ENCODE results near the gene PAIP2. TPM values are rescaled to one million over a fixed set of nuclear protein-coding genes. Genes with fewer than 3 reads are reported as not detected.

PAIP2 gene
- polyA plus RNA-seq, 1 donor from 2014 or later = 240 TPM

DNA sequence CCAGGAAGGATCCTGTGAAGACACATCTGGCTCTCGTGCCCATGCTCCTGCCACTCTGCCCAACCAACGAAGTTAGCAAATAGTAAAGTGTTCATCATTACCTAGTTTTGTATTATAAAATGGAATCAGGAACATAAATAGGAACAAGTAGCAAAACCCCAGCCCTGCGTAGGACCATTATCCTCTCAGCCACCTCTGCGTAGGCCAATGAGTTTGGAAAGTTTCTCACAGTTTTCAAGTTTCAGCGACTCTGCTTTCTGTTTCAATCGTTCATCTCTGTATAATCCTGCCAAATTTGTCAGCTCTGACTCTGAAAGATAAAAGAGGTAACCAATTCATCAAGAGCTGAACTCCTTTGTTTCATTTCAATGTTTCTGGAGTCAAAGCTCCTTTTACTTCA is 72.3 kb downstream of the PAIP2 start:
- Mint-ChIP-seq H3K9me3 (no peaks in the 10 kb centered on the region), H3K36me3 (no peaks in the 10 kb centered on the region), H3K4me1 (peaks cover 0 to 3% (median 0%) of the 10 kb centered on the region in 3 donors), H3K27ac (no peak overlapping the region), H3K27me3 (no peaks in the 10 kb centered on the region), H3K4me3 (no peak overlapping the region)

DNA sequence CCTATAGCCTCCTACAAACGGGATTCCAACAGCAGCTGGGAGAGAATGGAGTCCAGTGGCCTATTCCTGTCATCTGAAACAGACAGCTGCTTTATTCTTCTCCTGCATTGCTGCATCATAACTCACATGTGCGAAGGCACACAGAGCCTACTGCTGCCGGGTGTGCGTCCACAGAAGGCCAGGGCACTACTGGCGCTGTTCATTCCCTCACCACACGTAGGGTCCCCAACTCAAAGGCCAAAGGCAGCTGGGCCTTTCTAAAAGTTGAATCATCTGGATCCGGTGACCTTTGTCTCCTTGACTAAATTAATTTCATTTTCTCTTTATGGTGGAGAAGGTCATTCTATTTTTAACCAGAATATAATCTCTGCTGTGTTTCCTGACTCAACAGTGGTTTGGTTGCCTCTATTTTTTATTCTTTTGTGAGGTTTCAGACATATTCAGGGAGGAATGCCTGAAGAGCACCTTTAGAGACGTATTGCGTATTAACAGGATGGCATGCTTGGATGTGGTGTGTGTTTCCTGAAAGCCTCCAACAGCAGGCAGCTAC is 73.0 kb downstream of the PAIP2 start:
- Mint-ChIP-seq H3K9me3 (no peaks in the 10 kb centered on the region), H3K4me1 (peaks cover 0 to 1% (median 0%) of the 10 kb centered on the region in 3 donors), H3K36me3 (peaks cover 3% of the 10 kb centered on the region), H3K4me3 (no peak overlapping the region), H3K27me3 (no peaks in the 10 kb centered on the region), H3K27ac (no peak overlapping the region)

- Mint-ChIP-seq H3K4me1 (no peaks in the 10 kb centered on the region), H3K36me3 (peaks cover 6% of the 10 kb centered on the region), H3K4me3 (no peak overlapping the region), H3K27me3 (no peaks in the 10 kb centered on the region), H3K27ac (no peak overlapping the region), H3K9me3 (no peaks in the 10 kb centered on the region)
Observed at GRCh38 chr5:139415221-139415861, 73.7 kb downstream of the PAIP2 start.

GRCh38 chr5:139415869-139416268 is 74.2 kb downstream of the PAIP2 start:
- H3K4me1 Mint-ChIP-seq = no peaks in the 10 kb centered on the region
- no peaks in the 10 kb centered on the region for H3K27me3 Mint-ChIP-seq
- no peaks in the 10 kb centered on the region for H3K9me3 Mint-ChIP-seq
- H3K36me3 Mint-ChIP-seq = peaks cover 6% of the 10 kb centered on the region
- no peak overlapping the region for H3K27ac Mint-ChIP-seq
- no peak overlapping the region for H3K4me3 Mint-ChIP-seq

DNA sequence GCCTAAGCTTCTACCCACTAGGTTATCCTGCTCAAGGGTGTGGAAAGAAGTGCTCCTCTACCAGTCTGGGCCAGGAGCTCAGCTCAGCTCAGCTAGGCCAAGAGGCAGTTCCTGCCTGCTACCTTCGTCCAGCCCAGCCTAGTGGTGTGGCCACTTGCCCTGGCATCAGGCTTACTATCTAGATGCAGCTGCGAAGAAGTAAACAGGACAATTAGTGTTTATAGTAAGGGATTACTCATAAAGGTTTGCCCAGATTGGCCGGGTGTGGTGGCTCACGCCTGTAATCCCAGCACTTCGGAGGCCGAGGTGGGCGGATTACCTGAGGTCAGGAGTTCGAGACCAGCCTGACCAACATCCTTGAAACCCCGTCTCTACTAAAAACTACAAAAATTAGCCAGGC is 75.0 kb downstream of the PAIP2 start:
- Mint-ChIP-seq H3K4me1 (no peaks in the 10 kb centered on the region), H3K27me3 (no peaks in the 10 kb centered on the region), H3K27ac (no peak overlapping the region), H3K4me3 (no peak overlapping the region), H3K9me3 (no peaks in the 10 kb centered on the region), H3K36me3 (peaks cover 6% of the 10 kb centered on the region)

DNA sequence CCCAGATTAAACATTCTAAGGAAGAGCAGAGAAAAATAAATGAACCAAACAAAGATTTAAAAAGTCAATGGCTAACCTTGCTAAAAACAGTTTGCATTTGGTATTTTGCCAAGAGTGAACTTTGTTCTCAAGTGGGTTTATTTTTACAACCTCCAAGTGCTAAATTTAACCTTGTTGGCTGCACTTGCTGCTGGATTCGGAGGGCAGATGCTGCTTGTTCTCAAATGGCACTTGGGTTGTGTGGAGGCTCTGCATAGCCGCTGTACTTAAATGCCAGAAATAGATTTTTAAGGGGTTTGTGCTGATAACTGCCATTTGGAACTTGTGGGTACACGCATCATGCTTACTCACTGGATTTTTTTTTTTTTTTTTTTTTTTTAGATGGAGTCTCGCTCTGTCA is 75.6 kb downstream of the PAIP2 start:
- H3K27ac Mint-ChIP-seq = no peak overlapping the region

GRCh38 chr5:139418793-139419192 is 77.1 kb downstream of the PAIP2 start:
- no peaks in the 10 kb centered on the region for H3K9me3 Mint-ChIP-seq
- no peak overlapping the region for H3K4me3 Mint-ChIP-seq
- H3K4me1 Mint-ChIP-seq = peaks cover 3 to 4% (median 3%) of the 10 kb centered on the region in 3 donors
- no peak overlapping the region for H3K27ac Mint-ChIP-seq
- no peaks in the 10 kb centered on the region for H3K27me3 Mint-ChIP-seq
- H3K36me3 Mint-ChIP-seq = peaks cover 6% of the 10 kb centered on the region

More for the DNA sequence above, 75.6 kb downstream of the PAIP2 start:
- no peak overlapping the region for H3K4me3 Mint-ChIP-seq
- H3K9me3 Mint-ChIP-seq = no peaks in the 10 kb centered on the region
- no peaks in the 10 kb centered on the region for H3K27me3 Mint-ChIP-seq
- peaks cover 0 to under 1% (median 0%) of the 10 kb centered on the region in 3 donors for H3K4me1 Mint-ChIP-seq
- peaks cover 6% of the 10 kb centered on the region for H3K36me3 Mint-ChIP-seq

Other genes with a start within 250 kb of the PAIP2 start
- 17.9 TPM for gene SIL1, start 143.5 kb upstream of the PAIP2 start, polyA plus RNA-seq
- 346 TPM for gene MATR3, start 48.1 kb upstream of the PAIP2 start, polyA plus RNA-seq
- not detected for gene SLC23A1, start 41.4 kb downstream of the PAIP2 start, polyA plus RNA-seq
- gene MZB1, start 48.1 kb downstream of the PAIP2 start, polyA plus RNA-seq = 193 TPM
- gene PROB1, start 53.2 kb downstream of the PAIP2 start, polyA plus RNA-seq = 1.5 TPM
- gene SPATA24, start 62.2 kb downstream of the PAIP2 start, polyA plus RNA-seq = 4.7 TPM
- 5.1 TPM for gene DNAJC18, start 97.7 kb downstream of the PAIP2 start, polyA plus RNA-seq
- gene ECSCR, start 120.9 kb downstream of the PAIP2 start, polyA plus RNA-seq = not detected
- not detected for gene SMIM33, start 129.2 kb downstream of the PAIP2 start, polyA plus RNA-seq
- gene STING1, start 140.9 kb downstream of the PAIP2 start, polyA plus RNA-seq = 3.8 TPM
- gene UBE2D2, start 219.5 kb downstream of the PAIP2 start, polyA plus RNA-seq = 313 TPM